NCI-H1105 treated with DMSO at 0.1 percent for 48 hours (cell line): ENCODE results near the gene GMDS.
"Not testable (repeated sequence)": the region's sequence is repeated elsewhere in the genome, so short reads cannot be mapped to it uniquely, and the experiment has no call there.

Experiments used
- DNase-seq: peaks from one replicate; lab custom pipeline; 2025; lab: John Stamatoyannopoulos, UW

The GMDS gene

DNA sequence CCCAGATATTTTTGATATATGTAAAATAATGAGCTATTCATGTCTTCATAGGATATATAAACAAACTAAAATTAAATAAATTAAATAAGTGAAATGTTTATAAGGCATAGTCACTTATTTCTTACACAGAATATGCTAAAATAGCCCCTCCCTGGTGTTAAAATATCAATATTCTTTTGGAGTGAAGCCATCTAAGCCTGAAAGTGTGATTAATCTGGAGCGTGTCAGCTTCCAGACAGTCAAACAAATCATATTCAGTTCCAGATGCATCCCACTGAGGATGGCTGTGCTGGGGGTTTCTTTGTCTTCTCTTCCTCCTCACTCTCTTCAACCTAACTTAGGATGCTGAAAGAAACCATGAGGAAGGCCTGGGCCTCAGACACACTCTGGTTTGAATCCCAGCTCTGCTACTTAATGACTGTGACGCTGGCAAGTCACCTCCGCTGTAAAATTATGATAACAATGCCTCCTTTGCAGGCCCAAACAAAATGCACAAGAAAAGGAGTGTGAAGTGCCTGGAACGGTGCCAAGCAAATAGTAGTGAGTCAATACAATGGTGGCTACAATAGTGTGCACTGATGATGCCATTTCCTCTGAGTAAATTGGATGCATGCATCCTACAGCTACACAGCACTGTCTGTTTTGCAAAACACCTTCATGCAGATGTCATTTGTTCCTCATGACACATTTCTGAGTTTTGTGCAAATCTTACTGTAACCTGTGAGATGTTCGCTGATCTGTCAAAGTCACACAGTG, 474.3 kb downstream of the GMDS start:
- DNase-seq = peak; percentile 82

- no peak for DNase-seq
Observed at GRCh38 chr6:1770435-1770843, 475.0 kb downstream of the GMDS start.

DNA sequence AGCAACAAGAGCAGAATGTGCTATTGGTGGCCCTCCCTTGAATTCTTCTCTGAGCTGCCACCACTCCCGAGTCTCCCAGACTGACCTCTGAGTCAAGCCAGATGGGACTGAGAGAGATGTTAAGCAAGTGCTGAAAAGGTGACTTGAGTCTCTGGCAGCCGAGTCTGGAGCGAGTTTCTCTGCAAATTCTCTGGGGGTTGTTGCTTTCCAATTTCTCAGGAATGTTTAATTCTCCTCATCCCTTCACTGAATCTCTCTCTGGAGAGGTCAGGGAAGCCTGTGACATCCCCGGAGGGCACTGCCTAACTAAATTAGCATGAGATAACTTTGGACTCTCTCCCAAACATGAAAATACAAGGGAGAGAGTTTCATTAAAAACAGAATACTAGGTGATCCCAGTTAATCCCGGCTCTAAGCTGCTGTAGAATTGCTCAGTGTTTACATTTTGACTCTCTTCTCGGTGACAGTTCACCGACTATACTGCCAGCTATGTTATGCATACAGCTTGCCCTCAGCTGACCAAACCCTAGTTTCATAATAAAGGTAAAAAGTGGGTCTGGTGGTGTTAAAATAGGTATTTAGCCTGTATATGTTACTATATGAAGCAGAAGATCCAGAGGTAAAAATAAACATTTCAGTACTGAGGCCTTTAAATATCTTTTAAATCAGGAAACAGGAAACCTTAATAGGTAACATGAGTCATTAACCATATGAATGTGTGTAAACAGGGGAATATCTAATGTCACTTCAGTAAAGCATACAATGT, 477.7 kb downstream of the GMDS start:
- no peak for DNase-seq

DNA sequence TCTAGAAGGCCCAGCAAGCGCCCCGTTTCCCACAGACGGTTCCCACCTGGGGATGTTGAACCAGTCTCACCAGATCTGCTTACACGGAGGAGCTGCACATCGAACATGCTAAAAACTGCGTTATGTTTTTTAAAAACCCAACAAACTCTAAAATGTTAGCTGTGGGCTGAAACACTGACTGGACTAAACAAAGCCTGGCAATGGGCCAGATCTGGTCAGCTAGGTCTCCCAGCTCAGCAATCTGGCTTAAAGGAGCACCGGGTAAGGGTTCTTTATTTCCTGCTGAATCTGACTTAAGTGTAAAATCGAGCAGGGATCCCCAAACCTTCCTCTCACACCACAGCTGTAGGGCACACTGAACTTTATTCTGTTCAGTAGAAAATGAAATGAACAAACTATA, 478.8 kb downstream of the GMDS start:
- no peak for DNase-seq

GRCh38 chr6:1765160-1765903, 480.1 kb downstream of the GMDS start:
- DNase-seq = no peak

GRCh38 chr6:1764397-1764987, 480.9 kb downstream of the GMDS start:
- DNase-seq = no peak

DNA sequence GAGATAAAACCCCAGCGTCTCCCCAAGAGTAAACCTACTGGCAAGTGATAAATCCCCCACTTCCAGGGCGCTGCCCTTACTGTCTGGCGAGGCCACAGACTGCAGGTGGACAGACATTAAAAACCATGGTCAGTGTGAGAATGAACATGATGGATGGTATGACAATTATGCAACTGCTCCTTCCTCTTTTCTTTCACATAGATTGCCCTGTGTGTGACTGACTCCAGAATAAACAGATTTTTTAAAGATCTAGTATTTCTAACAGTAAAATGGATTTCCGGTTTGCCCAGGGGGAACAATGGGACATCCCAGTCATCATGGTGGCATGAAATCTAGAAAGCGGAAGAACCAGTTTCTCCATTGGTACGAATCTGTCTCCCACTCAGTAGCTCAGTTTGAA, 482.0 kb downstream of the GMDS start:
- no peak for DNase-seq

DNA sequence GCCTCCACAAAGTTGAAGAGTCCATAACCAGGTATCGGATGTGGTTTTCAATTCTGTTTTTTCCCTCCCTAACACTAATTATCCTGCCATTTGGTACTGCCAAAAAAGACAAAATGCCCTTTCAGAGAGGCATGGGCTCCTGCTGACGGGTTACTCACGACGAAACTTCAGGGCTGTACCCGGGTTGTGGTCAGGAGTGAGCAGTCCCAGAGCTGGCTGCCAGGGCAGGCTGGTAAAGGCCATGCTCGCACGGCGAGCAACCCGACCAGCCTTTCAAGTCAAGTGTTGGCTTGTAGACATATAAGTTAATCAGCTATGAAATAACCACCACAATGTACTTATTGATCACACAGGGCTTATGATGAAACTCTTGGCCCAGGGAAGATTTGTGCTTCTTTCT, 483.2 kb downstream of the GMDS start:
- DNase-seq = no peak

- peak; percentile 91 for DNase-seq
Observed at GRCh38 chr6:1761477-1761877, 483.9 kb downstream of the GMDS start.

DNA sequence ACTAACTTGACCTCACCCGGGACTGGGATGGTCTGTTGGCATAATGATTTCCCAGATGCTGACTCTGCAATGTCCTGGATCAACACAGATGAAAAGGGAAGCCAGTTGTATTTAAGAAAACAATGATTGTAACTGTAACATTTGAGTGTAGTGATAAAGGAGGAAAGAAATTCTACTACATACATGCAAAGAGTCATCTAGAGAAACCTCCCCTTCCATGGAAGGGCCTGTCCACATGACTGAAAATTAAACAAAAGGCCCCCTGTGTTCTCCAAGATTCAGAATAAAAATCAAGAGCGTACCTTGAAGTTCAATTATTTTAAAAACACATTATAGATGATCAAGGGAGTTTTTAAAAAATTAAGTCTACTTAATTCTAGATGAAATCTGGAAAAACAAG, 484.5 kb downstream of the GMDS start:
- DNase-seq = no peak

DNA sequence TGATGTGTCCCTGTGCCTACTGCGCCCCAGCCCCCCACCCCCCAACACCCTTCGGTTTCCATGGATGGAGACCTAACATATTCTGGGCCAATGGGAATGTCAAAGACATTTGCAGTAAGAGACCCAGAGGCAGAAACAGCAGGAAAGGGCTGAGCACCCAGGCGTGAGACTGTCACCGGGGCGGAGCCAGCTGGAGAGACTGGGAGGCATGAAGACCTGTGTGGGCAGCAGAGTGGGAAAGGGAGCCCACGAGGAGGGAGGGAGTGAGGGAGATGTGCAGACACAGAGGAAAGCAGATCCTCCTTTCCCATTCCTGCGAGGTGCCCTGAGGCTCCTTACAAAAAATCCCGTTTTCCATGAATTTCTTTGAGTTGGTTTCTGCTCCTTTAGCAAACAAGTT, 485.5 kb downstream of the GMDS start:
- DNase-seq = no peak

GRCh38 chr6:1758076-1758679, 487.2 kb downstream of the GMDS start:
- no peak for DNase-seq

GRCh38 chr6:1757131-1757530, 488.3 kb downstream of the GMDS start:
- peak; percentile 97 for DNase-seq

DNA sequence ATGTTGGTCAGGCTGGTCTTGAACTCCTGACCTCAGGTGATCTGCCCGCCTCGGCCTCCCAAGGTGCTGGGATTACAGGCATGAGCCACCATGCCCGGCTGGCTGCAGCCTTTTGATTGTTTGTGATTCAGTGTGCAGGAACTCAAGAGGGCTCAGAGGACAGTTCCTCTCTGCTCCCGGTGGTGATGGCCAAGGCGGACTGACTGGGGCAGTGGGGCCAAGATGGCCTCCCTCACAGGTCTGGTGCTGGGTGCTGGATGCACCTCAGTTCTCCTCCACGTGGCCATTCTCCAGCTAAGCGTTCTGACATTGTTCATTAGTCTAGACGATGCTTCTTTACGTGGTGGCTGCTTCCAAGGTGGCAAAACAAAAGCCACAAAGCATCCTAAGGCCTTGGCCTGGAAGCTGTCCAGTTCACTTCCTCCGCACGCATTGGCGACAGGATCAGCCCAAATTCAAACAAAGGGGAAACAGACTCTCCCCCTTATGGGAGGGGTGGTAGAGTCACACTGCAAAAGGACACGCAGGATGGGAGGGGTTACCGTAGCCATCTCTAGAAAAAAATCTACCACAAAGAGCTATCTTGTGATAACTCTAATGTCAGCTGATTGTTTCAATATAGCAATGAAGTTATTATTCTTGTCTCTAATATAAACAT, 488.8 kb downstream of the GMDS start:
- DNase-seq = peak; percentile 91

- DNase-seq = not testable (repeated sequence)
Observed at GRCh38 chr6:1751063-1751462, 494.3 kb downstream of the GMDS start.

DNA sequence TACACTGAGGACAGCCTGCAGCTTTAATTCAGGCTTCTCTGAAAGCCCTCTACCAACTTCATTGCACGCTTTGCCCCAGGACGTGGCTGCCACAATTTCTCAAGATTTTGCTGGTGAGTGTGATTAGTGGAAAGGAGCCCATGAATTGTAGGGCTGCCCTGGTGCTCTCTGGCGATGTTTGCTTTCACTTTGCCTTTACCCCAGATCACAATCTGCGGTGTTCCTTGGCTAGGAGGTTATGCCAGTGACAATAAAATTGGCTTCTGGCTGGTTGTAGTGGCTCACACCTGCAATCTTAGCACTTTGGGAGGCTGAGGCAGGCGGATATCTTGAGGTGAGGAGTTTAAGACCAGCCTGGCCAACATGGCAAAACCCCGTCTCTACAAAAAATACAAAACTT, 496.4 kb downstream of the GMDS start:
- no peak for DNase-seq

DNA sequence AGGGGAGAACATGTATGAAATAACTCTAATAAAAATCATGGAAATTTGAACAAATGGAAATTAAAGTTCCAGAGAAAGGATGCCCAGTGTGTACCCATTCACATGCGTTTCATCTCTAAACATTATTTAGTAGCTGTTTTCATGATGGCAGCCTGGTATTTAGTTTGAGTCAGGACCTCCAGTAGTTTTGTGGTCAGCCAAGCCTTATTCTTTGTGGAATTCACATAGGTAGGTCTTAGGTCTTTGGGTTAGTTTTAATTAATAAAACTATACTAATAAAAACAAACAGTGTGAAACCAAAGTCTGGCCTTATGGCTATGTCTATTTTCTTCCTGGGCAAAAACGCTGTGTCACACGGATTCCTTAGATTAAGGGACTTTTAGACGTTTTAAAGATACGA, 497.9 kb downstream of the GMDS start:
- DNase-seq = no peak

GRCh38 chr6:1747003-1747402, 498.4 kb downstream of the GMDS start:
- no peak for DNase-seq

GRCh38 chr6:1745814-1746213, 499.6 kb downstream of the GMDS start:
- no peak for DNase-seq

DNA sequence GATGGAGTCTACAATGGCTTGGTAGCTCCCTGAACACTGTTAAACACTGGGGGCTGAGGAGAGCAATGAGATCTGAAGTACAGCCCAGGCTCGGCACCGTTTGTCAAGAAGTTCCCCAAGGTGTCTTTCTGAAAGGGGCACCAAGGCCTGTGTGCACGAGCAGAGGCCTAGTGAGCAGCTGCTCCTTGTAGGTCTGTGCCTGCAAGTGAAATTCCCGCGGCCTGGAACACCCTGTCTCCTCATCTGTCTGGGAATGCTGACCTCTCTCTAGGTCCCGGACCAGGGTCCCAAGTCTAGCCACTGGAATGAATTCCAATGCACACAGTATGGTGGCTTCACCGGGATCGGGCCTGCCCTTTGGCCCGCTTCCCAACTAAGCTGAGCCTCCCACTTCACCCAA, 500.9 kb downstream of the GMDS start:
- no peak for DNase-seq

GRCh38 chr6:1739680-1740079, 505.7 kb downstream of the GMDS start:
- no peak for DNase-seq

DNA sequence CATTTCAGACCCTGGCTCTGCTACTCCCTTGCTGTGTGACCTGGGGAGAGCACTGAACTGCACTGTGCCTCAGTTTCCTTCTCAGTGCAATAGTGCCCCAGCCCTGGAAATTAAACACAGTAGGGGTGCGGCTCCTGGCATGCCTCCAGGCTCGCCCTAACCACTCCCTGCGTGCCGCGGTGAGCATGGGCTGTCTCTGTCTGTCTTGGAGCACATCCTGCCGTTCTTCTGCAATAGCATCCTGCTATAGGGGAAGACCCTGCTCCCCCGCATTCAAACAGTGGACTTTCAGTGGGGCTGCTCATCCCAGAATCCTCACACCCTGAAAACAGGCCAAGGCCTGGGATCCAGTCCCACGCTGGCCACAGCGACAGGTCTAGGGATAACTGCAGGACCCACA, 506.2 kb downstream of the GMDS start:
- no peak for DNase-seq
